Measurements from ENCODE around the gene IL13. TPM values are rescaled to one million over a fixed set of nuclear protein-coding genes. Genes with fewer than 3 reads are reported as not detected.

IL13 gene
- total RNA-seq, 1 experiment from 2014 or later = not detected

DNA sequence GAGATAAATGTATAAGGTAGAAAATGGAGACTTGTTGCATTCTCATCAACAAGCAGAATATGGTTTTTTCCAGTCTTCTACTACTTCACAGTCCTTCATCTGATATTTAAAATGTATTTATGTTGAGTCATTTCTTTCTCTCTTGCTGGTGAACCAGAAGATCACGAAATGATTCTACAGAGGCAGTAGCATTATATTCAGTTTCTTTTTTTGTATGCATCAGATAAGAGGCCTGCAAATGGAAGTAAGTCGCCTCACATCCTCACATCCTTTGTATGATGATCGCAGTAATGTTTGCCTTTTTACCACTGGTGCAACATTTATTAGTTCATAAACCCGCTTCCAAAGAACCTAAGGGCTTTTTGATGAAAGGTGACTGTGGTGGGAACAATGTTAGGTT lies 22.1 kb upstream of the IL13 start:
- BruUV-seq (replicated peaks) = no TSS peak
- Histone ChIP-seq H3K9ac (ENCODE audit: low read length) (no peak overlapping the region), H3K4me3 (replicated peaks in 1 of 2; ENCODE audit: low read depth in 1 of 2, low read length in 2 of 2) (no peak overlapping the region), H3K36me3 (ENCODE audit: control insufficient read depth in 1 of 2, insufficient read depth in 2 of 2, low read length in 2 of 2) (peaks cover 28 to 29% of the 10 kb centered on the region in 2 experiments), H3K4me2 (ENCODE audit: low read length) (no peak overlapping the region), H2AFZ (ENCODE audit: low read depth, low read length, poor library complexity, severe bottlenecking) (no peak overlapping the region), H3K79me2 (ENCODE audit: insufficient read depth, low read length) (no peaks in the 10 kb centered on the region; the same call in 1 of the 2 replicates), H4K20me1 (ENCODE audit: insufficient read depth) (no peaks in the 10 kb centered on the region), H3K27ac (ENCODE audit: low read depth, low read length) (no peak overlapping the region), H3K27me3 (ENCODE audit: insufficient read depth, low read length) (no peaks in the 10 kb centered on the region), H3K4me1 (ENCODE audit: control insufficient read depth in 1 of 2, insufficient read depth in 2 of 2, low read length in 2 of 2) (no peaks in the 10 kb centered on the region), H3K9me3 (ENCODE audit: control insufficient read depth in 1 of 2, insufficient read depth in 1 of 2, low read depth in 1 of 2, low read length in 2 of 2) (no peaks in the 10 kb centered on the region), H3K9me2 (ENCODE audit: insufficient read depth) (no peaks in the 10 kb centered on the region)
- intact Hi-C loops (cut with micrococcal nuclease) = no loop called here
- no peak for TF ChIP-seq RAD21 (IDR thresholded peaks at IDR 0.05; ENCODE audit: low read depth)
- TF ChIP-seq SIN3A (IDR thresholded peaks at IDR 0.05; ENCODE audit: low read depth) = no peak
- TF ChIP-seq CBX3 (IDR thresholded peaks at IDR 0.05; ENCODE audit: low read depth) = no peak
- TF ChIP-seq EZH2phosphoT487 (IDR thresholded peaks at IDR 0.05; ENCODE audit: borderline replicate concordance) = no peak
- no peak for TF ChIP-seq SP1 (IDR thresholded peaks at IDR 0.05; ENCODE audit: low read depth)
- no peak for TF ChIP-seq JUND (IDR thresholded peaks at IDR 0.05)
- no peak for TF ChIP-seq EGR1 (IDR thresholded peaks at IDR 0.05; ENCODE audit: low read depth)
- TF ChIP-seq, protein P1, sequence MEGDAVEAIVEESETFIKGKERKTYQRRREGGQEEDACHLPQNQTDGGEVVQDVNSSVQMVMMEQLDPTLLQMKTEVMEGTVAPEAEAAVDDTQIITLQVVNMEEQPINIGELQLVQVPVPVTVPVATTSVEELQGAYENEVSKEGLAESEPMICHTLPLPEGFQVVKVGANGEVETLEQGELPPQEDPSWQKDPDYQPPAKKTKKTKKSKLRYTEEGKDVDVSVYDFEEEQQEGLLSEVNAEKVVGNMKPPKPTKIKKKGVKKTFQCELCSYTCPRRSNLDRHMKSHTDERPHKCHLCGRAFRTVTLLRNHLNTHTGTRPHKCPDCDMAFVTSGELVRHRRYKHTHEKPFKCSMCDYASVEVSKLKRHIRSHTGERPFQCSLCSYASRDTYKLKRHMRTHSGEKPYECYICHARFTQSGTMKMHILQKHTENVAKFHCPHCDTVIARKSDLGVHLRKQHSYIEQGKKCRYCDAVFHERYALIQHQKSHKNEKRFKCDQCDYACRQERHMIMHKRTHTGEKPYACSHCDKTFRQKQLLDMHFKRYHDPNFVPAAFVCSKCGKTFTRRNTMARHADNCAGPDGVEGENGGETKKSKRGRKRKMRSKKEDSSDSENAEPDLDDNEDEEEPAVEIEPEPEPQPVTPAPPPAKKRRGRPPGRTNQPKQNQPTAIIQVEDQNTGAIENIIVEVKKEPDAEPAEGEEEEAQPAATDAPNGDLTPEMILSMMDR (IDR thresholded peaks at IDR 0.05 in 2 of 3, conservative IDR thresholded peaks at IDR 0.05 in 1 of 3; ENCODE audit: borderline replicate concordance in 1 of 3, insufficient read depth in 1 of 3, low read depth in 2 of 3, low read length in 2 of 3) = no peak
- TF ChIP-seq ZFX (IDR thresholded peaks at IDR 0.05) = no peak
- no peak for TF ChIP-seq FOSL1 (IDR thresholded peaks at IDR 0.05; ENCODE audit: low read depth)
- TF ChIP-seq MAX (IDR thresholded peaks at IDR 0.05) = no peak
- TF ChIP-seq REST (IDR thresholded peaks at IDR 0.05; ENCODE audit: low read depth) = no peak
- no peak for TF ChIP-seq ZBTB33 (IDR thresholded peaks at IDR 0.05; ENCODE audit: extremely low read depth, insufficient replicate concordance, low read length)
- no peak for TF ChIP-seq ZNF274 (IDR thresholded peaks at IDR 0.05; ENCODE audit: low read depth, low read length)
- TF ChIP-seq, protein P2, sequence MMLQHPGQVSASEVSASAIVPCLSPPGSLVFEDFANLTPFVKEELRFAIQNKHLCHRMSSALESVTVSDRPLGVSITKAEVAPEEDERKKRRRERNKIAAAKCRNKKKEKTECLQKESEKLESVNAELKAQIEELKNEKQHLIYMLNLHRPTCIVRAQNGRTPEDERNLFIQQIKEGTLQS (IDR thresholded peaks at IDR 0.05) = no peak
- no peak for TF ChIP-seq POLR2A (IDR thresholded peaks at IDR 0.05; ENCODE audit: borderline replicate concordance, extremely low read depth, insufficient read depth, insufficient read length)
- no peak for TF ChIP-seq EZH2 (IDR thresholded peaks at IDR 0.05)
- no peak for TF ChIP-seq CEBPB (IDR thresholded peaks at IDR 0.05; ENCODE audit: low read depth)
- TF ChIP-seq TCF7L2 (IDR thresholded peaks at IDR 0.05; ENCODE audit: borderline replicate concordance, extremely low read depth, insufficient read depth, insufficient read length) = no peak
- ATAC-seq = no peak
- DNase-seq (ENCODE audit: low read depth, low spot score) = no peak
- POLR2A ChIA-PET = no interaction called here
- RAD21 ChIA-PET (ENCODE audit: low non-redundant PET in 1 of 2, low total read pairs in 2 of 2, uncharacterized antibody in 2 of 2, unreplicated experiment in 2 of 2) = no interaction called here
- CTCF ChIA-PET = no interaction called here

Measured in HCT116 (cell line).